H1 (cell line): ENCODE results near the gene BCHE. TPM values are rescaled to one million over a fixed set of nuclear protein-coding genes. Genes with fewer than 3 reads are reported as not detected.

Experiments
- CTCF ChIA-PET: fragments of 300-600 bp; sonication (Branson Sonifier 250); formaldehyde crosslinking; loops from one replicate; lab custom pipeline; 2021; ENCODE audit not compliant: partially characterized antibody; lab: Charles Lee
- POLR2A ChIA-PET: fragments of 300-600 bp; sonication (Branson Sonifier 250); formaldehyde crosslinking; loops from one replicate; lab custom pipeline; 2021; ENCODE audit warnings: inconsistent platforms; ENCODE audit not compliant: partially characterized antibody; lab: Charles Lee
- DNase-seq, 2 experiments: peaks; one replicate each; pipeline versions ENCODE4 v3.0.0 to v3.0.0-alpha.2; 2010 to 2022; ENCODE audit warnings: low spot score in 2 of 2, low read depth in 1 of 2, mixed read lengths in 1 of 2
- FAIRE-seq: peaks from 2 replicates; lab custom pipeline; 2011; peaks lifted over from hg19 to GRCh38; lab: Jason Lieb, UNC
- H2AFZ ChIP-seq: 2 replicates; pipeline ENCODE4 v1.8.1; 2012; ENCODE audit warnings: low read length, inconsistent platforms
- H2AK5ac ChIP-seq: 2 replicates; pipeline ENCODE4 v1.6.1; 2013; ENCODE audit warnings: low read depth, low read length
- H2BK120ac ChIP-seq: replicated peaks from 2 replicates; pipeline ENCODE3; 2013; ENCODE audit warnings: low read depth, low read length, inconsistent platforms
- H2BK12ac ChIP-seq: 2 replicates; pipeline ENCODE4 v1.6.1; 2013; ENCODE audit warnings: low read depth, low read length
- H2BK15ac ChIP-seq: 2 replicates; pipeline ENCODE4 v1.6.1; 2013; ENCODE audit warnings: low read length
- H2BK20ac ChIP-seq: 2 replicates; pipeline ENCODE4 v1.6.1; 2013; ENCODE audit warnings: low read length
- H2BK5ac ChIP-seq: 2 replicates; pipeline ENCODE4 v1.6.1; 2013; ENCODE audit warnings: low read depth, low read length
- H3K14ac ChIP-seq: 2 replicates; pipeline ENCODE4 v1.6.1; 2013; ENCODE audit warnings: inconsistent platforms; ENCODE audit not compliant: insufficient read length
- H3K18ac ChIP-seq: 2 replicates; pipeline ENCODE4 v1.6.1; 2013; ENCODE audit warnings: low read length; ENCODE audit errors: extremely low read depth
- H3K23ac ChIP-seq: 2 replicates; pipeline ENCODE4 v1.6.1; 2013; ENCODE audit warnings: inconsistent platforms; ENCODE audit not compliant: insufficient read length
- H3K23me2 ChIP-seq: 2 replicates; pipeline ENCODE4 v1.6.1; 2013; ENCODE audit warnings: low read depth, low read length
- H3K27ac ChIP-seq: 2 replicates; pipeline ENCODE4 v1.6.1; 2011; ENCODE audit warnings: low read depth, low read length, inconsistent platforms
- H3K27me3 ChIP-seq, 4 experiments: replicated peaks in 1 of 4; 1 replicate in 1 of 4; 2 replicates in 3 of 4; pipeline versions ENCODE4 v1.6.1 to v1.8.1; 2011 to 2013; ENCODE audit warnings: low read length in 3 of 4, mild to moderate bottlenecking in 3 of 4, inconsistent platforms in 2 of 4, mixed read lengths in 2 of 4, moderate library complexity in 1 of 4; ENCODE audit not compliant: control insufficient read depth in 3 of 4, insufficient read depth in 3 of 4; ENCODE audit errors: extremely low read depth in 1 of 4
- H3K36me3 ChIP-seq, 4 experiments: 2 replicates each; pipeline versions ENCODE4 v1.6.1 to v1.8.1; 2011 to 2013; ENCODE audit warnings: mild to moderate bottlenecking in 4 of 4, low read length in 3 of 4, moderate library complexity in 2 of 4, control low read depth in 1 of 4, inconsistent platforms in 1 of 4; ENCODE audit not compliant: insufficient read depth in 4 of 4, control insufficient read depth in 2 of 4
- H3K4ac ChIP-seq: replicated peaks from 2 replicates; pipeline ENCODE3; 2013; ENCODE audit warnings: low read length, low read depth, mixed read lengths, inconsistent platforms; ENCODE audit not compliant: insufficient read length
- H3K4me1 ChIP-seq, 4 experiments: replicated peaks in 1 of 4; 1 replicate in 1 of 4; 2 replicates in 3 of 4; pipeline versions ENCODE4 v1.6.1 to v1.8.1; 2011 to 2013; ENCODE audit warnings: low read length in 3 of 4, inconsistent platforms in 2 of 4, mixed read lengths in 1 of 4; ENCODE audit not compliant: insufficient read depth in 4 of 4, control insufficient read depth in 3 of 4
- H3K4me2 ChIP-seq, 2 experiments: 2 replicates each; pipeline versions ENCODE4 v1.6.1 to v1.8.1; 2011 to 2013; ENCODE audit warnings: low read depth in 2 of 2, low read length in 2 of 2, control low read depth in 1 of 2, inconsistent platforms in 1 of 2, mild to moderate bottlenecking in 1 of 2; ENCODE audit not compliant: insufficient read depth in 1 of 2
- H3K4me3 ChIP-seq, 4 experiments: fragments of 200-600, 300-600 bp in 1 of 4; sonication (generic), shearing (Covaris generic), sonication (Bioruptor Twin) in 1 of 4; 2 replicates each; pipeline versions ENCODE4 v1.5.1 to v1.8.1; 2011 to 2016; ENCODE audit warnings: low read length in 4 of 4, low read depth in 3 of 4, control low read depth in 2 of 4, inconsistent platforms in 2 of 4, mild to moderate bottlenecking in 2 of 4, mixed read lengths in 1 of 4, moderate library complexity in 1 of 4; ENCODE audit not compliant: insufficient read depth in 2 of 4; ENCODE audit errors: extremely low read depth in 1 of 4
- H3K56ac ChIP-seq: replicated peaks from 2 replicates; pipeline ENCODE3; 2013; ENCODE audit warnings: low read depth, mild to moderate bottlenecking, mixed read lengths, low read length, inconsistent platforms; ENCODE audit not compliant: insufficient read length
- H3K79me1 ChIP-seq: 2 replicates; pipeline ENCODE4 v1.6.1; 2013; ENCODE audit warnings: low read depth, low read length, control low read depth
- H3K79me2 ChIP-seq, 2 experiments: 2 replicates each; pipeline versions ENCODE4 v1.6.1 to v1.8.1; 2012 to 2013; ENCODE audit warnings: low read length in 2 of 2, mild to moderate bottlenecking in 2 of 2, inconsistent platforms in 1 of 2; ENCODE audit not compliant: insufficient read depth in 2 of 2, control insufficient read depth in 1 of 2
- H3K9ac ChIP-seq, 4 experiments: replicated peaks in 1 of 4; 1 replicate in 1 of 4; 2 replicates in 3 of 4; pipeline versions ENCODE4 v1.6.1 to v1.8.1; 2011 to 2013; ENCODE audit warnings: low read depth in 3 of 4, low read length in 3 of 4, control low read depth in 2 of 4, mild to moderate bottlenecking in 2 of 4, moderate library complexity in 2 of 4, inconsistent platforms in 1 of 4; ENCODE audit errors: extremely low read depth in 1 of 4
- H3K9me3 ChIP-seq, 2 experiments: 2 replicates each; pipeline versions ENCODE4 v1.6.1 to v1.8.1; 2012 to 2013; ENCODE audit warnings: mild to moderate bottlenecking in 2 of 2, moderate library complexity in 2 of 2, control low read depth in 1 of 2, inconsistent platforms in 1 of 2, low read depth in 1 of 2, low read length in 1 of 2, mixed read lengths in 1 of 2; ENCODE audit not compliant: insufficient read depth in 2 of 2
- H4K20me1 ChIP-seq, 2 experiments: replicated peaks in 1 of 2; 2 replicates each; pipeline versions ENCODE3 to v1.8.1; 2011 to 2013; ENCODE audit warnings: inconsistent platforms in 2 of 2, low read length in 2 of 2, mild to moderate bottlenecking in 1 of 2; ENCODE audit not compliant: insufficient read depth in 2 of 2, control insufficient read depth in 1 of 2
- H4K5ac ChIP-seq: 2 replicates; pipeline ENCODE4 v1.6.1; 2013; ENCODE audit warnings: low read length, low read depth, mixed read lengths, inconsistent platforms; ENCODE audit not compliant: insufficient read length
- H4K8ac ChIP-seq: 2 replicates; pipeline ENCODE4 v1.8.0; 2013; ENCODE audit warnings: mild to moderate bottlenecking, moderate library complexity, low read length, inconsistent platforms; ENCODE audit not compliant: insufficient read depth; ENCODE audit errors: extremely low read depth
- H4K91ac ChIP-seq: replicated peaks from 2 replicates; pipeline ENCODE3; 2013; ENCODE audit warnings: low read length, mixed read lengths, inconsistent platforms; ENCODE audit not compliant: insufficient read length
- BRCA1 ChIP-seq: IDR thresholded peaks from 2 replicates; pipeline ENCODE4 v1.6.1; 2012; ENCODE audit warnings: low read depth, low read length, improper control_type of control experiment
- CHD1 ChIP-seq: IDR thresholded peaks from 2 replicates; pipeline ENCODE4 v1.6.1; 2012; ENCODE audit warnings: low read depth, low read length, improper control_type of control experiment
- EP300 ChIP-seq, 2 experiments: IDR thresholded peaks; 1 replicate in 1 of 2; 2 replicates in 1 of 2; pipeline ENCODE4 v1.6.1; 2011 to 2012; ENCODE audit warnings: low read depth in 2 of 2, low read length in 2 of 2, mild to moderate bottlenecking in 2 of 2, borderline replicate concordance in 1 of 2, inconsistent platforms in 1 of 2, moderate library complexity in 1 of 2
- EZH2 ChIP-seq: fragments of 200-600 bp; sonication (generic); IDR thresholded peaks from 2 replicates; pipeline ENCODE4 v1.7.1; 2012; ENCODE audit warnings: low read depth, mild to moderate bottlenecking, moderate library complexity, low read length, inconsistent platforms; ENCODE audit not compliant: severe bottlenecking
- FOSL1 ChIP-seq: IDR thresholded peaks from 2 replicates; pipeline ENCODE4 v1.6.1; 2011; ENCODE audit warnings: mild to moderate bottlenecking, low read depth, low read length, moderate library complexity; ENCODE audit not compliant: insufficient read depth
- JUN ChIP-seq: IDR thresholded peaks from 2 replicates; pipeline ENCODE4 v1.6.1; 2011; ENCODE audit warnings: low read depth, mild to moderate bottlenecking, improper control_type of control experiment, low read length
- KDM4A ChIP-seq: IDR thresholded peaks from one replicate; pipeline ENCODE4 v1.7.1; 2012; ENCODE audit warnings: low read depth, mild to moderate bottlenecking, moderate library complexity, low read length, inconsistent platforms; ENCODE audit not compliant: severe bottlenecking
- RBBP5 ChIP-seq: IDR thresholded peaks from 2 replicates; pipeline ENCODE4 v1.7.1; 2012; ENCODE audit warnings: low read depth, mild to moderate bottlenecking, inconsistent platforms, low read length, moderate library complexity, borderline replicate concordance
- RFX5 ChIP-seq: IDR thresholded peaks from 2 replicates; pipeline ENCODE4 v1.6.1; 2011; ENCODE audit warnings: low read depth, low read length, improper control_type of control experiment, borderline replicate concordance
- RNF2 ChIP-seq: fragments of 200-900, 300-1000 bp; sonication (generic); IDR thresholded peaks from 2 replicates; pipeline ENCODE4 v1.7.1; 2016; ENCODE audit warnings: borderline replicate concordance, low read depth, mild to moderate bottlenecking, antibody characterized with exemption, low read length; ENCODE audit not compliant: poor library complexity, severe bottlenecking; ENCODE audit errors: missing control alignments
- SP2 ChIP-seq: IDR thresholded peaks from 2 replicates; pipeline ENCODE4 v1.6.1; 2012; ENCODE audit warnings: mild to moderate bottlenecking, low read length, inconsistent platforms
- ZNF274 ChIP-seq: IDR thresholded peaks from 2 replicates; pipeline ENCODE4 v1.7.0; 2012; ENCODE audit warnings: low read length, borderline replicate concordance; ENCODE audit errors: extremely low read depth
- WGBS, 2 experiments: shearing (Covaris generic) in 1 of 2; methylation state at CpG; one replicate each; pipeline versions ENCODE4 v1.1.6 to v1.1.7; 2013 to 2015; ENCODE audit warnings: low lambda C conversion rate in 2 of 2, mixed read lengths in 2 of 2, inconsistent platforms in 1 of 2, low coverage in 1 of 2, missing lambda C conversion rate in 1 of 2; ENCODE audit not compliant: insufficient replicate concordance in 2 of 2, insufficient coverage in 1 of 2, insufficient read length in 1 of 2; ENCODE audit errors: extremely low coverage in 1 of 2, missing lambda C conversion rate in 1 of 2; 5-methylcytosine and 5-hydroxymethylcytosine counted together
- polyA plus RNA-seq, 7 experiments: library from polyadenylated mRNA; depleted of rRNA in 3 of 7; stranded (reverse) in 5 of 7; unstranded in 2 of 7; fragments of >200 nt in 5 of 7; fragments of 200-250 nt in 2 of 7; gene quantifications; 1 replicate in 5 of 7; 2 replicates in 1 of 7; 4 replicates in 1 of 7; pipeline versions ENCODE4 v1.2.1 to v1.2.3, GENCODE V29; 2011 to 2013; ENCODE audit warnings: missing spikeins in 2 of 7, mixed read lengths in 2 of 7
- total RNA-seq: library from RNA; stranded (reverse); fragmentation: NEBNext Ultra II Directional; extraction: Animal tissue kit (Norgen Biotek cat#: 25700); gene quantifications from 2 replicates; pipeline ENCODE4 v1.2.1, GENCODE V29; 2021
- TF ChIP-seq, protein P1 (sequence below): IDR thresholded peaks from 2 replicates; pipeline ENCODE4 v1.6.1; 2012; ENCODE audit warnings: inconsistent platforms

Gene BCHE
- total and polyA plus RNA-seq, 2 of the 8 experiments (the other 6 are each of a cell fraction or from before 2014, with no cell fraction given), result 0.56 to 1.9 TPM

DNA sequence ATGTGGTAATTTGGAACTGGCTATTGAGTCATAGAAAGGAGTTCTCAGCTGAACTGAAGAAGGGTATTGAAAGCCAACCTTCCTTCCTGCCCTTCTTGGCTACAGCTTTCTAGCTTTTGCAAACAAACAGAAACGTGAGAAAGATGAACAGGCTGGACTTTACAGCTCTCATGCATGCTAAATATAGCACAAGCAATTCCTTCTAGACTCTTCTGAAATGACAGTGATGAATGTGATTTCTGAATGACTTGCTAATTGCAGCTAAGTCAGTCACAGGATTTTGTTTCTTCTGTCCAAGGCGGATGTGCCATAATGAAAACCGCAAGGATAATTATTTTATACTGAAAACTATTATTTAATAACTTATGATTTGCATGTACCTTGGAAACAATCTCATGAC lies 36.3 kb downstream of the BCHE start:
- no peak overlapping the region for H3K4me2 ChIP-seq
- no peak overlapping the region for H2BK15ac ChIP-seq
- no peak overlapping the region for H4K8ac ChIP-seq
- no peaks in the 10 kb centered on the region for H3K4me1 ChIP-seq
- H2BK5ac ChIP-seq, result no peak overlapping the region
- no peak overlapping the region for H3K14ac ChIP-seq
- ChIA-PET POLR2A (no interaction called here), CTCF (interaction anchor here (0.5 to 1.7 kb wide), 2 partner anchors 54 to 95 kb away, joined by 3 read pairs; no protein-coding TSS in a partner anchor)
- no peaks in the 10 kb centered on the region for H3K79me1 ChIP-seq
- H2BK120ac ChIP-seq, result no peak overlapping the region
- H3K27ac ChIP-seq, result no peak overlapping the region
- no peak overlapping the region for H2BK20ac ChIP-seq
- 91% methylated on average over 3 of the region's 3 CpGs; no CpG with 5 or more reads in 1 of the 2 experiments for WGBS, 2 experiments
- DNase-seq (no peak), FAIRE-seq (no peak)
- no peak for TF ChIP-seq JUN
- no peak for TF ChIP-seq RNF2
- TF ChIP-seq KDM4A, result no peak
- no peak for TF ChIP-seq ZNF274
- no peak for TF ChIP-seq EZH2
- no peak for TF ChIP-seq FOSL1
- TF ChIP-seq BRCA1, result no peak
- TF ChIP-seq SP2, result no peak
- TF ChIP-seq RFX5, result no peak
- TF ChIP-seq RBBP5, result no peak
- no peak for TF ChIP-seq CHD1
- no peak for TF ChIP-seq EP300 (IDR thresholded peaks at IDR 0.05; ENCODE audit: borderline replicate concordance in 1 of 2, low read depth in 2 of 2, low read length in 2 of 2)
- TF ChIP-seq, protein P1, sequence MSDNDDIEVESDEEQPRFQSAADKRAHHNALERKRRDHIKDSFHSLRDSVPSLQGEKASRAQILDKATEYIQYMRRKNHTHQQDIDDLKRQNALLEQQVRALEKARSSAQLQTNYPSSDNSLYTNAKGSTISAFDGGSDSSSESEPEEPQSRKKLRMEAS, result no peak
- no peak overlapping the region for H3K56ac ChIP-seq
- no peaks in the 10 kb centered on the region for H3K23me2 ChIP-seq
- H3K23ac ChIP-seq, result no peak overlapping the region
- no peak overlapping the region for H3K4me3 ChIP-seq
- H2AK5ac ChIP-seq, result no peak overlapping the region
- no peak overlapping the region for H4K5ac ChIP-seq
- no peak overlapping the region for H3K4ac ChIP-seq
- H3K9me3 ChIP-seq, result no peaks in the 10 kb centered on the region
- H4K91ac ChIP-seq, result no peak overlapping the region
- no peak overlapping the region for H3K9ac ChIP-seq
- H4K20me1 ChIP-seq, result no peaks in the 10 kb centered on the region
- no peak overlapping the region for H2AFZ ChIP-seq
- no peaks in the 10 kb centered on the region for H3K36me3 ChIP-seq
- H2BK12ac ChIP-seq, result no peak overlapping the region
- H3K18ac ChIP-seq, result no peak overlapping the region
- H3K27me3 ChIP-seq, result no peaks in the 10 kb centered on the region
- no peaks in the 10 kb centered on the region for H3K79me2 ChIP-seq
